Skin epidermis (tissue), 12 donors: ENCODE results near the gene KRT23.

Source experiments
- H3K27ac ChIP-seq, 21 experiments: fragments of 200-600 bp; sonication (generic) in 11 of 21; one replicate each; pipeline ENCODE4 v1.5.0; 2020; ENCODE audit warnings: mild to moderate bottlenecking in 3 of 21, inconsistent platforms in 2 of 21, moderate library complexity in 2 of 21
- H3K4me3 ChIP-seq, 7 experiments: fragments of 200-600 bp; sonication (generic) in 2 of 7; one replicate each; pipeline ENCODE4 v1.5.0; 2020; ENCODE audit warnings: inconsistent platforms in 2 of 7, mild to moderate bottlenecking in 2 of 7, moderate library complexity in 1 of 7

KRT23 gene, protein sequence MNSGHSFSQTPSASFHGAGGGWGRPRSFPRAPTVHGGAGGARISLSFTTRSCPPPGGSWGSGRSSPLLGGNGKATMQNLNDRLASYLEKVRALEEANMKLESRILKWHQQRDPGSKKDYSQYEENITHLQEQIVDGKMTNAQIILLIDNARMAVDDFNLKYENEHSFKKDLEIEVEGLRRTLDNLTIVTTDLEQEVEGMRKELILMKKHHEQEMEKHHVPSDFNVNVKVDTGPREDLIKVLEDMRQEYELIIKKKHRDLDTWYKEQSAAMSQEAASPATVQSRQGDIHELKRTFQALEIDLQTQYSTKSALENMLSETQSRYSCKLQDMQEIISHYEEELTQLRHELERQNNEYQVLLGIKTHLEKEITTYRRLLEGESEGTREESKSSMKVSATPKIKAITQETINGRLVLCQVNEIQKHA

GRCh38 chr17:40937384-40937819 is at the start of gene KRT23:
TSS of gene KRT23 (minus strand) at chr17:40937646. CDS start at chr17:40936603, 1,043 bp downstream.
- Histone ChIP-seq H3K27ac (peak within 1 kb of the TSS in 15 of 21 experiments; percentile 6 to 77 (median 60)), H3K4me3 (peak within 1 kb of the TSS in 4 of 7 experiments; percentile 2 to 43 (median 19))

- Histone ChIP-seq H3K27ac (no peak overlapping the region), H3K4me3 (no peak overlapping the region)
These were observed 49.5 kb upstream of the KRT23 start for GRCh38 chr17:40986920-40987319.

DNA sequence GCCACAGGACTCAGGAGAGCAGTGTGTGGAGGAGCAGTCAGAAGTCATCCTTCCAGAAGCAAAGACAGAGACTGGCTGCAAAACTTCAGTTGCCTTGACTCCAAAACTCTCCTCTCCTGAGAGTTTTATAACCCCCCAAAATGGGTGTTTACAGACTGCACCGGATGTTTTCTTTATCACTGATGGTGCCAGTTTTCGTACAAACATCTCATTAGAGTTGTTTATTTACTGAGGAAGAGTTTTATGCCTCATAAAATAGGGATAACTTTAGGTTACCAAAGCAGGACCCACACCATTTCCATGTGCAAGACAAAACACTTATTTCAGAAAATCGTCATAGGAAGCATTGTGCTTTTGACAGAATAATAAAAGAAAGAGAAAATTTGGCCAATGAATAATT is 46.8 kb upstream of the KRT23 start, which contains the start of gene KRT40:
TSS of gene KRT40 (minus strand) at position 101 of the 400 bp plus-strand sequence. CDS start at position 48, 53 bp downstream.
- no peak within 1 kb of the TSS for H3K4me3 ChIP-seq
- no peak within 1 kb of the TSS for H3K27ac ChIP-seq

GRCh38 chr17:40981115-40981514 is 43.7 kb upstream of the KRT23 start:
- Histone ChIP-seq H3K4me3 (no peak overlapping the region), H3K27ac (no peak overlapping the region)

DNA sequence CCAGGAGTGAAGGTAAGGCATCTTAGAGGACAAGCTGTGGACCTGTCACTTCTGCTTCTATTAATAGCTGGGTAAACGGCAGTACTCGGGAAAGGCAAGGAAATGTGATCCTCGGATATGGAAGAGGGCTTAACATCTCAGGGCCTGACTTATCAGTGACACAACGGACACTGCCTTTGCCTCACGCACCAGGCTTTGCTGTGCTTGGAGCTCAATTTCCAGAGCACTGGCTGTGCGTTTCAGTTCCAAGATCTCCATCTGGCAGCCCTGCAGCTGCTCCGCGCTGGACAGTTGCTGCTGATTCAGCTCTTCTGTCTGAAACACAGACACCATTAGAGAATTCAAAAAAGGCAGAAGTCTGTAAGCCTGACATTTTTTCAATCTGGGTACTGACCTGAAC is 43.1 kb upstream of the KRT23 start:
- H3K4me3 ChIP-seq = no peak overlapping the region
- H3K27ac ChIP-seq = no peak overlapping the region

- H3K27ac ChIP-seq = no peak overlapping the region
- no peak overlapping the region for H3K4me3 ChIP-seq
These were observed 42.7 kb upstream of the KRT23 start for GRCh38 chr17:40980117-40980516.

DNA sequence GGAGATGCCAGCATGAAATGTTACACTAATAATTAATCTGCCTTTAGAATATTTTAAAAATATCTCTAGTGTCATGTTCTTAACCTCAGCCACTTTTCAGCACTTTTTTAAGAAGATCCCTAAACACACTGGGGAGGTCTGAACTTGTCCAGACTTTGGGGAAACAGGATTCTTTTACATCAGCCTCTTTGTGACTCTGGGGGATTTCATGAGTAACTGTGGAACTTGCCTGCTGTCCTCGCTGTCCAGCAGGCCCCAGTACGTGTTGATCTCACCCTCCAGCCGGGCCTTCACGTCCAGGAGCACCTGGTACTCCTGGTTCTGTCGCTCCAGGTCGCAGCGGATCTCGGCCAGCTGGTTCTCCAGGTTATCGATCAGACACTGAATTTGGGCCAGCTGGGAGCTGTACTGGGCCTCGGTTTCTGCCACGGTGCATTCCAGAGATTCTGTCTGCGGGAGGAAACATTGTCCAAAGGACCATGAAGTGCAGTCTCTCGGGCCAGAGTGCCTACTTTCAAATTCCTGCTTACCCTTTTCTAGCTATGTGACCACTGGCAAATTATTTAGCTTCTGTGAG is 41.2 kb upstream of the KRT23 start:
- no peak overlapping the region for H3K4me3 ChIP-seq
- no peak overlapping the region for H3K27ac ChIP-seq

DNA sequence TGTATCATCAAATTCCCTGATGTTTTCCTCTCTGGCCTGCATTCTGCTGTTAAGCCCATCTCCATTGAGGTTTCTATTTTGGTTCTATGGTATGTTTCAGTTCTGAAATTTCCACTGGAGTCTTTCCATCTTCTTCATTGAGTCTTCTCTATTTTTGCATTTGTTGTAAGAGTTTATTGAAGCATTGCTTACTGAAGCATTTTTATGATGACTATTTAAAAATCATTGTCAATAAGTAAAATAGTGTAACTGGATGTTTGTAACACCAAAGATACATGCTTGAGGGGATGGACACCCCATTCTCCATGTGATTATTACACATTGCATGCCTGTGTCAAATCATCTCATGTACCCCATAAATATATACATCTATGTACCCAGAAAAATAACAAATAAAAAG is 38.1 kb upstream of the KRT23 start:
- no peak overlapping the region for H3K4me3 ChIP-seq
- no peak overlapping the region for H3K27ac ChIP-seq

DNA sequence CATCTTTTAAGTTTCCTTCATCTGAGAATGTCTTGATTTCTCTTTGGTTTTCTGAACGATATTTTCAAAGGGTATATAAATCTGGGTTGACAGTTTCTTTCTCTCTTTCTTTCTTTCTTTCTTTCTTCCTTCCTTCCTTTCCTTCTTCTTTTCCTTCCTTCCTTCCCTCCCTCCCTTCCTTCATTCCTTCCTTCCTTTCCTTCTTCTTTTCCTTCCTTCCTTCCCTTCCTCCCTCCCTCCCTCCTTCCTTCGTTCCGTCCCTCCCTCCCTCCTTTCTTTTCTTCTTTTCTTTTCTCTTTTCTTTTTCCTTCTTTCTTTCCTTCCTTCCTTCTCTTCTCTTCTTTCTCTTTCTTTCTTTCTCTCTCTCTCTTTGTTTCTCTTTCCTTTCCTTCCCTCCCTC is 36.9 kb upstream of the KRT23 start:
- no peak overlapping the region for H3K4me3 ChIP-seq

GRCh38 chr17:40967582-40967981 is 30.1 kb upstream of the KRT23 start:
- H3K27ac ChIP-seq = no peak overlapping the region
- no peak overlapping the region for H3K4me3 ChIP-seq

More for the DNA sequence above, 36.9 kb upstream of the KRT23 start:
- no peak overlapping the region for H3K27ac ChIP-seq

DNA sequence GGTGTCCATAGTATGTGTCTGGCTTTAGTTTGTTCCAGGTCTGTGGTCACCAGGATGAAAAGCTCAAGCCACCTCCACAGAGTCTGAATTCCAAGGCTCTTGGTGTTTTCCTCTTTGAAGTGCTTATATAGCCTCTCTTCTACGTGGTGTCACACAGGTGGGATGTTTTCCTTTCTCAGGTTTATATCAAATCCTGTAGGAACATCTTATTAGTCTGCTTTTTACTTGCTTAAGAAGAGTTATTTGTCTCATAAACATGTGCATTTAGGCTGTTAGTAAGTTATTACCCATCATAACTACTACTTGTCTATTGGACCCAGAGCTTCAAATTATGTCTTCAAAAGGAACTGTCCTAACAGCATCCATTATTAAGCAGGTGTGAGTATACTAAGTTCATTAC is 29.4 kb upstream of the KRT23 start, which contains the start of gene KRT39:
TSS of gene KRT39 (minus strand) at position 101 of the 400 bp plus-strand sequence. CDS start at position 9, 92 bp downstream.
- Histone ChIP-seq H3K27ac (no peak within 1 kb of the TSS), H3K4me3 (no peak within 1 kb of the TSS)

GRCh38 chr17:40963838-40964237 is 26.4 kb upstream of the KRT23 start:
- Histone ChIP-seq H3K27ac (no peak overlapping the region), H3K4me3 (no peak overlapping the region)

- no peak overlapping the region for H3K4me3 ChIP-seq
These were observed 24.7 kb upstream of the KRT23 start for GRCh38 chr17:40962059-40962561.

GRCh38 chr17:40961591-40961990 is 24.1 kb upstream of the KRT23 start:
- Histone ChIP-seq H3K27ac (no peak overlapping the region), H3K4me3 (no peak overlapping the region)

More at GRCh38 chr17:40962059-40962561, 24.7 kb upstream of the KRT23 start:
- no peak overlapping the region for H3K27ac ChIP-seq

DNA sequence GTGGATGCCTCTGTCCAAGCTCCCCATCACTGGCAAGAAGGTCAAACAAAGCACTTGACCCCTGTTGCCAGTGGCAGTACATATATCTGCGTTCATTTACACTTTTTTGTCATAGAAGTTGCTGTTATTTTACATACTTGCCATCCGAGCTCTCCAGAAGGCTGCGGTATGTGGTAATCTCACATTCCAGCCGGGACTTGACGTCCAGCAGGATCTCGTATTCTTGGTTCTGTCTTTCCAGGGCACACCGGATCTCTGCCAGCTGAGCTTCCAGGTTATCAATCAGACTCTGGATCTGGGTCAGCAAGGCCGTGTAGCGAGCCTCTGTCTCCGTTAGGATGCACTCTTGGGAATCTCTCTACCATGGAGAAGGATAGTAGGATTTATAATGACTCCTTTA is 22.7 kb upstream of the KRT23 start:
- Histone ChIP-seq H3K27ac (no peak overlapping the region), H3K4me3 (no peak overlapping the region)

GRCh38 chr17:40958086-40958953 is 20.9 kb upstream of the KRT23 start:
- no peak overlapping the region for H3K4me3 ChIP-seq
- peak overlapping the region in 5 of 21 experiments; percentile 3 to 47 (median 21) for H3K27ac ChIP-seq

GRCh38 chr17:40956401-40957254 is 19.2 kb upstream of the KRT23 start:
- Histone ChIP-seq H3K27ac (peak overlapping the region in 2 of 21 experiments; percentile 45 to 51), H3K4me3 (no peak overlapping the region)

DNA sequence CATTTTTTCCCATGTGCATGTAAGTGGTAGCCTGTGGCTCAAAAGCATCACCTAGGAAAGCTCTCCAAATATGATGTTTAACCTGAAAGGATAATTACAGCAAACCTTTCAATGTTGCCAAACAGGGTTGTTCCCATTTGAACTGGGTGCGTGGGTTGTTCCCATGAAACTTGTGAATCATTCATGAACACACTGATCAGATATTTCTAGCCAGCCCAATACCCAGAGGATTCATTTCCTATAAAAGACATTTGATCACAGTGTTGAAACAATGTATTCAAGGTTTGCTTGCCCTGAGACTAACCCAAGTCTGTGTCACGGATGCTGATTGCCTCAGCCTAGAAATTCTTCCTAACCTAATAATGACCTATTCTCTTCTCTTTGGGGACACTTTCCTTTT is 16.4 kb upstream of the KRT23 start:
- H3K27ac ChIP-seq = peak overlapping the region in 6 of 21 experiments; percentile 8 to 79 (median 36)
- no peak overlapping the region for H3K4me3 ChIP-seq

GRCh38 chr17:40952661-40953060 is 15.2 kb upstream of the KRT23 start:
- Histone ChIP-seq H3K4me3 (no peak overlapping the region), H3K27ac (peak overlapping the region in 7 of 21 experiments; percentile 8 to 79 (median 35))
